Central memory CD8-positive, alpha-beta T cell (primary cell): ENCODE results near the gene RP9.

Source experiments
- ATAC-seq: fragments of 150-1000 bp; cut with Tn5 transposase; replicated peaks from 2 replicates; pipeline ENCODE4 v1.10.0; 2022; ENCODE audit warnings: mild to moderate bottlenecking, moderate FRiP score, moderate number of reproducible peaks; ENCODE audit not compliant: poor library complexity, severe bottlenecking; ENCODE audit errors: extremely low read depth
- DNase-seq, 2 donors: peaks; one replicate each; pipeline ENCODE4 v3.0.0; 2021; ENCODE audit warnings: low spot score in 2 of 2
- H3K27ac Mint-ChIP-seq: one replicate; pipeline ENCODE4 v1.8.0; 2022; ENCODE audit warnings: low read depth, mild to moderate bottlenecking, moderate library complexity, mixed read lengths
- H3K27me3 Mint-ChIP-seq: one replicate; pipeline ENCODE4 v1.8.0; 2022; ENCODE audit warnings: mixed read lengths
- H3K36me3 Mint-ChIP-seq: one replicate; pipeline ENCODE4 v1.8.0; 2022; ENCODE audit warnings: mild to moderate bottlenecking, moderate library complexity, mixed read lengths; ENCODE audit not compliant: insufficient read depth
- H3K4me1 Mint-ChIP-seq: one replicate; pipeline ENCODE4 v1.8.0; 2022; ENCODE audit warnings: mixed read lengths
- H3K4me3 Mint-ChIP-seq: one replicate; pipeline ENCODE4 v1.8.0; 2022; ENCODE audit warnings: mild to moderate bottlenecking, moderate library complexity, mixed read lengths
- H3K9me3 Mint-ChIP-seq: one replicate; pipeline ENCODE4 v1.8.0; 2022; ENCODE audit warnings: mixed read lengths

Gene RP9

GRCh38 chr7:33072471-33072870 is 36.7 kb downstream of the RP9 start:
- H3K4me3 Mint-ChIP-seq: no peak overlapping the region
- H3K27ac Mint-ChIP-seq: no peak overlapping the region
- H3K27me3 Mint-ChIP-seq: peaks cover 43% of the 10 kb centered on the region
- H3K4me1 Mint-ChIP-seq: peaks cover 7% of the 10 kb centered on the region
- no peaks in the 10 kb centered on the region for H3K9me3 Mint-ChIP-seq
- ATAC-seq (no peak), DNase-seq (no peak)
- no peaks in the 10 kb centered on the region for H3K36me3 Mint-ChIP-seq

DNA sequence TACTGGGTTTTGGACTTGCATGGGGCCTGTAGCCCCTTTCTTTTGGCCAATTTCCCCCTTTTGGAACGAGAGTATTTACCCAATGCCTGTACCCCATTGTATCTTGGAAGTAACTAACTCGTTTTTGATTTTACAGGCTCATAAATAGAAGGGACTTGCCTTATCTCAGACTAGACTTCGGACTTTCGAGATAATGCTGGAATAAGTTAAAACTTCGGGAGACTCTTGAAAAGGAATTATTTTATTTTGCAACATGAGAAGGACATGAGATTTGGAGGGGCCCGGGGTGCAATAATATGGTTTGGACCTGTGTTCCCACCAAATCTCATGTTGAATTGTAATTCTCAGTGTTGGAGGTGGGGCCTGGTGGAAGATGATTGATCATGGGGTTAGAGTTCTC is 38.4 kb downstream of the RP9 start:
- peaks cover 43% of the 10 kb centered on the region for H3K27me3 Mint-ChIP-seq
- H3K27ac Mint-ChIP-seq: no peak overlapping the region
- no peak overlapping the region for H3K4me3 Mint-ChIP-seq
- no peaks in the 10 kb centered on the region for H3K4me1 Mint-ChIP-seq
- DNase-seq (no peak), ATAC-seq (no peak)
- H3K36me3 Mint-ChIP-seq: no peaks in the 10 kb centered on the region
- no peaks in the 10 kb centered on the region for H3K9me3 Mint-ChIP-seq

DNA sequence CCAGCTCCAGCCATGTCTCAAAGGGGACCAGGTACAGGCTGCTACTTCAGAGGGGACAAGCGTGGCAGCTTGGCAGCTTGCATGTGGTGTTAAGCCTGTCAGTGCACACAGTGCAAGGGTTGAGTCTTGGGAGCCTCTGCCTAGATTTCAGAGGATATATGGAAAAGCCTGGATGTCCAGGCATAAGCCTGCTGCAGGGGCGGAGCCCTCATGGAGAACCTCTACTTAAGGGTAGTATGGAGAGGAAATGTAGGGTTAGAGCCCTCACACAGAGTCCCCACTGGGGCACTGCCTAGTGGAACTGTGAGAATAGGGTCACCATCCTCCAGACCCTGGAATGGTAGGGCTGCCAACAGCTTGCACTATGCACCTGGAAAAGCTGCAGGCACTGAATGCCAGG is 38.9 kb downstream of the RP9 start:
- Mint-ChIP-seq H3K27ac (no peak overlapping the region), H3K9me3 (no peaks in the 10 kb centered on the region), H3K4me3 (no peak overlapping the region), H3K4me1 (no peaks in the 10 kb centered on the region), H3K36me3 (no peaks in the 10 kb centered on the region), H3K27me3 (peaks cover 43% of the 10 kb centered on the region)
- no peak for ATAC-seq
- no peak for DNase-seq

DNA sequence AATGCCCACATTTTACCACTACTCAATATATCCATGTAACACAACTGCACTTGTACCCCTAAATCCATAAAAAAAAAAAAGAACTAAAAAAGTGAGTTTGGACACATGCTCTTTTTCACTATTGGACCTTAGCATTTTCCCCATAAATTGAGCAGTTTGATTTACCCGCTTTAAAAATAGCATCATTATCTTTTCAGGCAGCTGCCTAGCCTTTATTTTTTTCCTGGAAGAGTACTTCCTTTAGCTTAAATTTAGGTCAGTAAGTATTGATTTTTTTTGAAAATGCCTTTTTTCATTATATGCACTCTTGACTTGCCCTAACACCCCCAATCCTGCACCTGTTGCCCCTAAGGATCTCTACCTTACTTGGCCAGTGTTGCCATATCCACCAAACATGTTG is 41.3 kb downstream of the RP9 start:
- DNase-seq (no peak), ATAC-seq (no peak)
- H3K27me3 Mint-ChIP-seq: peaks cover 32% of the 10 kb centered on the region
- peaks cover 6% of the 10 kb centered on the region for H3K4me1 Mint-ChIP-seq
- H3K36me3 Mint-ChIP-seq: peaks cover 2% of the 10 kb centered on the region
- H3K4me3 Mint-ChIP-seq: no peak overlapping the region
- no peaks in the 10 kb centered on the region for H3K9me3 Mint-ChIP-seq
- H3K27ac Mint-ChIP-seq: no peak overlapping the region

DNA sequence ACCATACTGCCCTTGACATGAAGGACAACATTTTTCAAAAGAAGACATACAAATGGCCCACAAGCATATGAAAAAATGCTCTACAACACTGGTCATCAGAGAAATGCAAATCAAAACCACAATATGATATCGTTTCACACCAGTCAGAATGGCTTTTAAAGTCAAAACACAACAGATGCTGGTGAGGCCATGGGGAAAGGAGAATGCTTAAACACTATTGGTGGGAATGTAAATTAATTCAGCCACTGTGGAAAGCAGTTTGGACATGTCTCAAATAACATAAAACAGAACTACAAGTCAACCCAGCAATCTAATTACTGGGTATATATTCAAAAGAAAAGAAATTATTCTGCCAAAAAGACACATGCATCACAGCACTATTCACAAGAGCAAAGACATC is 42.4 kb downstream of the RP9 start:
- H3K36me3 Mint-ChIP-seq: peaks cover 5% of the 10 kb centered on the region
- H3K4me3 Mint-ChIP-seq: no peak overlapping the region
- H3K27me3 Mint-ChIP-seq: peaks cover 20% of the 10 kb centered on the region

GRCh38 chr7:33065981-33066380 is 43.2 kb downstream of the RP9 start:
- Mint-ChIP-seq H3K27ac (no peak overlapping the region), H3K36me3 (peaks cover 6% of the 10 kb centered on the region)
- ATAC-seq: no peak

More for the DNA sequence above, 42.4 kb downstream of the RP9 start:
- DNase-seq (no peak), ATAC-seq (no peak)
- no peaks in the 10 kb centered on the region for H3K9me3 Mint-ChIP-seq
- H3K4me1 Mint-ChIP-seq: peaks cover 6% of the 10 kb centered on the region
- no peak overlapping the region for H3K27ac Mint-ChIP-seq

GRCh38 chr7:33062782-33063443 is 46.3 kb downstream of the RP9 start:
- peak; percentile 94 for ATAC-seq
- Mint-ChIP-seq H3K27ac (peak overlapping the region; percentile 93), H3K4me3 (peak overlapping the region; percentile 91), H3K36me3 (peaks cover 6% of the 10 kb centered on the region), H3K27me3 (no peaks in the 10 kb centered on the region), H3K9me3 (no peaks in the 10 kb centered on the region), H3K4me1 (peaks cover 35% of the 10 kb centered on the region)
- DNase-seq: peak; percentile 86 to 87

More at GRCh38 chr7:33065981-33066380, 43.2 kb downstream of the RP9 start:
- no peak for DNase-seq
- Mint-ChIP-seq H3K4me1 (peaks cover 7% of the 10 kb centered on the region), H3K4me3 (no peak overlapping the region), H3K27me3 (peaks cover 12% of the 10 kb centered on the region), H3K9me3 (no peaks in the 10 kb centered on the region)

- Mint-ChIP-seq H3K36me3 (peaks cover 6% of the 10 kb centered on the region), H3K9me3 (no peaks in the 10 kb centered on the region), H3K4me3 (peak within 1 kb of the TSS; percentile 91), H3K27ac (peak within 1 kb of the TSS; percentile 93), H3K4me1 (peaks cover 38% of the 10 kb centered on the region), H3K27me3 (no peaks in the 10 kb centered on the region)
- DNase-seq (no peak), ATAC-seq (no peak)
Observed at GRCh38 chr7:33062023-33062781, 47.0 kb downstream of the RP9 start, which contains the start of gene NT5C3A. TSS of gene NT5C3A (minus strand) at chr7:33062776. CDS start at chr7:33062705, 71 bp downstream.

- H3K4me3 Mint-ChIP-seq: peak overlapping the region; percentile 91
- H3K27me3 Mint-ChIP-seq: no peaks in the 10 kb centered on the region
- ATAC-seq (no peak), DNase-seq (no peak)
- H3K4me1 Mint-ChIP-seq: peaks cover 38% of the 10 kb centered on the region
- peaks cover 6% of the 10 kb centered on the region for H3K36me3 Mint-ChIP-seq
- H3K27ac Mint-ChIP-seq: peak overlapping the region; percentile 93
- H3K9me3 Mint-ChIP-seq: no peaks in the 10 kb centered on the region
Observed at GRCh38 chr7:33061282-33061937, 47.8 kb downstream of the RP9 start.

DNA sequence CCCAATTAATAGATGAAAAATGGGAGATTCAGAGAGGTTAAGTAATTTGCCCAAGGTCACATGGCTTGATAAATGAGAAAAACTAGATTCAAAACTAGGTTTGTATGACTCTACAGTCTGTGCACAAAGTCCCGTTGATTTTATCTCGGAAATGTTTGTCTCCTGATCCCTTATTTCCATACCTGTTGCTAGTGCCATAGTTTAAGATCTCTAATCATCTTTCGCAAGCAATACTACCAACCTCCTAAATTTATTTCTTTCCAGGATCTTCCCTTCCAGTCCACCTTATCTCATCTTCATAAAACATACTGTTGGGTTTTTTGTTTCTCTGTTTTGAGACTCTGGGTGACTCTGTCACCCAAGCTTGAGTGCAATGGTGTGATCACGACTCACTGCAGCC is 49.6 kb downstream of the RP9 start:
- Mint-ChIP-seq H3K4me3 (no peak overlapping the region), H3K27me3 (no peaks in the 10 kb centered on the region), H3K27ac (peak overlapping the region; percentile 70), H3K9me3 (no peaks in the 10 kb centered on the region), H3K4me1 (peaks cover 47% of the 10 kb centered on the region), H3K36me3 (peaks cover 6% of the 10 kb centered on the region)
- no peak for ATAC-seq
- no peak for DNase-seq

- DNase-seq (no peak), ATAC-seq (no peak)
- Mint-ChIP-seq H3K36me3 (peaks cover 1% of the 10 kb centered on the region), H3K4me3 (no peak overlapping the region), H3K27me3 (no peaks in the 10 kb centered on the region), H3K27ac (peak overlapping the region; percentile 85), H3K4me1 (peaks cover 59% of the 10 kb centered on the region), H3K9me3 (no peaks in the 10 kb centered on the region)
Observed at GRCh38 chr7:33055158-33055557, 54.0 kb downstream of the RP9 start.

DNA sequence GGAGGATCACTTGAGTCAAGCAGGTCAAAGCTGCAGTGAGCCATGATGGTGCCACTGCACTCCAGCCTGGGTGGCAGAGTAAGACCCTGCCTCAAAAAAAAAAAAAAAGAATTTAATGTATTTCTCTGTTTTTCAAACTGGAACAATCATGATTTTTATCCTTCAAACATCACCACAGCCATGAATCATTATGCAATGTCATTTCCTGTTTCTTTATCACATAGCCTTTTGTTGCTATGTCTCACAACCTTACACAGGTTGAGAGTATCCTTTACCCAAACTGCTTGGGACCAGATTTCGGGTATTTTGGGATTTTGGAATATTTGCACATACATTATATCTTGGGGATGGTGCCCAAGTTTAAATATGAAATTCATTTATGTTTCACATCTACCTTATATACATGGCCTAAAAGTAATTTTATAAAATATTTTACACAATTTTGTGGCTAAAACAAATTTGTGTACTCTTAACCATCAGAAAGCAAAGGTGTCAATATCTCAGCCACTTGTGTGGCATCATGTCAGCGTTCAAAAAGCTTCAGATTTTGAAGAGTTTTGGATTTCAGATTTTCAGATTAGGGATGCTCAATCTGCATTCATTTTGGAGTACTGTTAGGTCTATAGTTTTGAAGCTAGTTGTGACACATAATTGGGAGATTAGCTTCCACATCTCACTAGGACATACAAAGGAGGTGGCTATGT is 54.8 kb downstream of the RP9 start:
- Mint-ChIP-seq H3K27me3 (no peaks in the 10 kb centered on the region), H3K27ac (peak overlapping the region; percentile 85), H3K36me3 (peaks cover 1% of the 10 kb centered on the region), H3K4me3 (no peak overlapping the region), H3K4me1 (peaks cover 53% of the 10 kb centered on the region), H3K9me3 (no peaks in the 10 kb centered on the region)
- DNase-seq: no peak
- peak; percentile 84 for ATAC-seq
